Measurements from ENCODE around the gene ABCA1. TPM values are rescaled to one million over a fixed set of nuclear protein-coding genes. Genes with fewer than 3 reads are reported as not detected.

The ABCA1 gene
- total RNA-seq, 1 experiment from 2014 or later, result 8.9 TPM

DNA sequence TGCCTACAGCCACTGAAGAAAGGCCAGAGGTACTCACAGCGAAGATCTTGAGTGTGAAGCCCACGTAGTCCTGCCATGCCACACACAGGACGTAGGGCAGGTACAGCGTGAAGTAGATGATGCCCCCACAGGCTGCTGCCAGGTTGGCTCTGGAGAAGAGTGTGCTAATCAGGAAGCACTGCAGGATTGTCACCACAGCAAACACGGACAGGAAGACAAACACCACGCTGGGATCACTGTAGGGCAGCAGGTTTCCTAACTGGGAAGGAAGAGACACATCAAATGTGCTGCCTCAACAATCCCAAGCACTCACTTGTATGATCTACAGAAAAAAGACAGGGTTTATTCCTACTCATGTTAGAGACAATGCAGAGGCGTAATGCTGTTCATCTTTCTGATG is 101.0 kb downstream of the ABCA1 start:
- Histone ChIP-seq H3K27ac (no peak overlapping the region), H3K27me3 (replicated peaks) (no peaks in the 10 kb centered on the region), H3K4me1 (replicated peaks) (peaks cover 30% of the 10 kb centered on the region), H3K9me3 (replicated peaks) (no peaks in the 10 kb centered on the region), H3K36me3 (peaks cover 38% of the 10 kb centered on the region), H3K4me3 (no peak overlapping the region)
- no peak for DNase-seq (ENCODE audit: low read depth in 1 of 2, low spot score in 2 of 2)

DNA sequence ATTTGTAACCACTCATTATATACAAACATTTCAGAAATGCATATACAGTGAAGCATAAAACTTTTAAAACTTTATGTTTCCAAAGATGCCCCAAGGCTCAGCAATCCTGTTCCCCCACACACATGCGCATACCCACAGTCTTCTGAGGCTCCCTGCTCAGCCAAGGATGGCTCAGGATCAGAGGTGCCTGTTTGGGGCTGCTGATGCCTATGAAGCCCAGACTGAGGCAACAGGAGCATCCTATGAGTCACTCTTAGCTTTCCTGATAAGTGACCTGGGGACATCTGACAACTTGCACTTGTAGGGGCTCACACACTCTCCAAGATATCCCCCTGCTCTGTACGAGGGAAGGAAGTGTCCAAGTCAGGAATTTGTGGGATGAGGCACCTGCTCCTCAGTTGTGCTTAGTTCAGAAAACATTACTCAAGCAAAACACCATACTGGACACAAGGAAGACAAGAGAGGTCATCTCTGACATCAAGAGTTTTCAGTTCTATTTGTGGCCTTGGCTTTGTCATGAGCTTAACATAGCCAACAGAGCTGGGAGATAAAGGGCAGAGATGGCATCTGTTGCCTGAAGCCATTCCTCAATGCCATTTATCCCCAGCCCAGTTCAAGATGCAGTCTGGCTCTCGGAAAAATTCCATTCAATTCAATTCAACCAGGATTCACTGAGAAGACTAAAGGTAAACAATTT is 101.7 kb downstream of the ABCA1 start:
- H3K9me3 ChIP-seq (replicated peaks), result no peaks in the 10 kb centered on the region
- H3K27ac ChIP-seq, result no peak overlapping the region
- H3K36me3 ChIP-seq, result peaks cover 38% of the 10 kb centered on the region

DNA sequence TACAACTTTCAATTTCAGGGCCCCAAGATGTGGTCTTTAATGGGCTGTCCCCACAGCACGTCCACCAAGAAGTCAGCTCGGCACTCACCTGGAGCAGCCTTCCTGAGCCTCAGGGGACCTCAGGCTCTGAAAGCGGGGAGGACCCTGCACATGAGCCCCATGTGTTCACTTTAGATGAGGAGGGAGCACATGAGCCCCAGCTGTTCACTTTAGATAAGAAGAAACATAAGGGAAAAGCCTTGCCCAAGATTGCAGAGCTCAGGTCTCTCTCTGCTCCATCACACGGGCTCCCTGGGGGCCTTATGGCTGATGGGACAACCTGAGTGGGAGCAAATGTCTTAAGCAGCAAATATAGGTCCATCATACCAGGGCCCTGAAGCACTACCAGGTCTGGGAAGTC is 107.6 kb downstream of the ABCA1 start:
- peaks cover 24% of the 10 kb centered on the region for H3K36me3 ChIP-seq
- no peaks in the 10 kb centered on the region for H3K4me1 ChIP-seq (replicated peaks)
- H3K4me3 ChIP-seq, result no peak overlapping the region
- H3K27me3 ChIP-seq (replicated peaks), result no peaks in the 10 kb centered on the region
- DNase-seq (ENCODE audit: low read depth in 1 of 2, low spot score in 2 of 2), result no peak
- H3K27ac ChIP-seq, result no peak overlapping the region
- no peaks in the 10 kb centered on the region for H3K9me3 ChIP-seq (replicated peaks)

More for the DNA sequence above, 101.7 kb downstream of the ABCA1 start:
- DNase-seq (ENCODE audit: low read depth in 1 of 2, low spot score in 2 of 2), result no peak
- Histone ChIP-seq H3K4me3 (no peak overlapping the region), H3K4me1 (replicated peaks) (peaks cover 23% of the 10 kb centered on the region), H3K27me3 (replicated peaks) (no peaks in the 10 kb centered on the region)

GRCh38 chr9:104819033-104819432 is 108.9 kb downstream of the ABCA1 start:
- Histone ChIP-seq H3K36me3 (peaks cover 26% of the 10 kb centered on the region), H3K27me3 (replicated peaks) (no peaks in the 10 kb centered on the region), H3K27ac (no peak overlapping the region), H3K4me3 (no peak overlapping the region), H3K9me3 (replicated peaks) (no peaks in the 10 kb centered on the region), H3K4me1 (replicated peaks) (no peaks in the 10 kb centered on the region)
- DNase-seq (ENCODE audit: low read depth in 1 of 2, low spot score in 2 of 2), result no peak

DNA sequence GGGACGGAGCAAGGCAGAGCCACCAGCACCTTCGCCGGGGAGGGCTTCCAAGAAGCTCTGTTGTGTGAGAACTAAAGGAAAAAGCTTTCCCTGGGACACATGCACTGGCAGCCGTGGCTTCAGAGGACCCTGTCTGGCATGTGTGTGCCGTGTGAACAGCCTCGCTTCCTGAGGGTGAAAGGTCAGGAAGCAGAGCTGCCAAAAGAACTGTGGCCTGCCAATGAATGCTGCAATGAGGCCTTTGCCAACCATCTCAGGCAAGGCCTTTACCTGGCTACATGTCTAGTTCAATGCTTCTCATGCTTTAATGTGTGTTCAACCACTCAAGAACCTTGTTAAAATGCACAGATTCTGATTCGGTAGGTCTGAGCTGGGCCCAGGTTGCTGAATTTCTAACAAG is 110.5 kb downstream of the ABCA1 start:
- DNase-seq (ENCODE audit: low read depth in 1 of 2, low spot score in 2 of 2), result no peak
- H3K4me3 ChIP-seq, result no peak overlapping the region
- no peaks in the 10 kb centered on the region for H3K9me3 ChIP-seq (replicated peaks)
- H3K27me3 ChIP-seq (replicated peaks), result no peaks in the 10 kb centered on the region
- no peaks in the 10 kb centered on the region for H3K4me1 ChIP-seq (replicated peaks)
- peaks cover 33% of the 10 kb centered on the region for H3K36me3 ChIP-seq
- H3K27ac ChIP-seq, result no peak overlapping the region

DNA sequence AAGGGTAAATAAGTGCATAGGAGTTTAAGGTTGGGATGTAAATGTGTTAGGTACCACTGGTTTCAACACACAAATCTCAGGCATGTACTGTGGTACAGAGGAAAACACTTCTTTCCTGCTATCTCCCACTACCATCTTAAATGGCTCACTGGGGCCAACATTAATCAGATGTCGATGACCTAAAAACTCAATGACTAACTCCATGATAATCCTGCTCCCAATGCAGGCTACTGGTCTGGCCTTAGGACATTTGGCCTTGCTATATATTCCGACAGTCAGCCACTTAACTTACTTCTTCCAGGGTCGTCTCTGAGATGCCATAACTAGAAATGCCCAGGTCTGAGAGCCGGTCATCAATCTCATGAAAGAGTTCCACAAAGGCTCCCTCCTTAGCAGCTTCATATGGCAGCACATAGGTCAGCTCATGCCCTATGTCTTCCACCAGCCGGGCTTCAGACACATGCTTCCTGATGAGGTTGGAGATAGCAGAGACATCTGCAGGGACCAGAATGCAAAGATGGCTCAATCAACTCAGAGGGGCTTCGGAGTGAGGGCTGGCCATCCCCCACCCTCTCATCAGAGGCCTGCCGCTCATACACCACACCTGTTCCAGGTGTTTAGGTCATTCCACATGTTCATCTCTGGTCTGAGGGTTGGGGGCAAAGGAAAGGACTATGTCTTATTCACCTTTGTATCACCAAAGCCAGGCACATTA is 111.9 kb downstream of the ABCA1 start:
- Histone ChIP-seq H3K27ac (no peak overlapping the region), H3K36me3 (peaks cover 36% of the 10 kb centered on the region), H3K9me3 (replicated peaks) (no peaks in the 10 kb centered on the region), H3K4me3 (no peak overlapping the region), H3K27me3 (replicated peaks) (no peaks in the 10 kb centered on the region), H3K4me1 (replicated peaks) (peaks cover 3% of the 10 kb centered on the region)
- DNase-seq (ENCODE audit: low read depth in 1 of 2, low spot score in 2 of 2), result no peak

DNA sequence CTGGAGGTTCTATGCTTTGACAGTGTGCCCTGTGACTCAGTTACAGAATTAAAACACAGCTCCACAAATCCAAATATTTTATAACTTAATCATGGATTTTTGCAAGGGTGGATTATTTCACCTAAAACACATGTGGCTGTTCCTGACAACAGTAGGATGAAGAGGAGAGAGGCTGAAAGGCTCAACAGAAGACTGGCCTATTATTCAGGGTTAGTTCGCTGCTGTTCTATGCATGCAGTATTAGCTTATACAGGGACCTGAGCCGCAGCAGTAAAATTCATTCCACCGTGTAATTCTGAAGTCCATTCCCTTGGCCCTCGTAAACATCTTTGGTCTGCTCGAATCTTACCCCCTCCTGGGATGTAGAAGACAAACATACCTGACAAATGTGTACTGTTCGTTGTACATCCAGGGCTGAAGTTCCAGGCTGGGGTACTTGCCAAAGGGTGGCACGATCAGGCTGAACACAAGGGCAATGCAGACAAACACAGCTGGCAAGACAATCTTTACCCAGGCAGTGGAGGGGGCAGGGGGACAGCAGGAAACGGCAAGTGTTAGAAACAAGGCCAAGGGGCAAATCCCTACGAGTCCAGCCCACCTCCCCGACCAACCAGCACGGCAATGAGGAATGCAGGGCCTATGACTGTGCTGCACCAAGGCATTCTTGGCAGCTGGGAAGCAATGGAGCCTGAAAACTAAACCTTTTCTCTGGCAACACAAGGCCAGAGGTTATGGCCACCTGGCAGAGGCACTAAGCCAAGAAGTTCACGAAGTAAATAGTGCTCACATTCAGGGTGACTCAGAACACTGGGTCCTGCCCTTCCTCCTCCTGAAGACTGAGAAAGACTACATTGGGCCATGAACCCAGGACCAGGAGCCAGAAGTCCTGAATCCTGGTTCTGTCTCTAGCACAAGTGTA is 117.3 kb downstream of the ABCA1 start:
- H3K9me3 ChIP-seq (replicated peaks), result no peaks in the 10 kb centered on the region
- peaks cover 8% of the 10 kb centered on the region for H3K4me1 ChIP-seq (replicated peaks)
- no peaks in the 10 kb centered on the region for H3K27me3 ChIP-seq (replicated peaks)
- H3K36me3 ChIP-seq, result peaks cover 35% of the 10 kb centered on the region
- H3K27ac ChIP-seq, result no peak overlapping the region
- H3K4me3 ChIP-seq, result no peak overlapping the region
- no peak for DNase-seq (ENCODE audit: low read depth in 1 of 2, low spot score in 2 of 2)

DNA sequence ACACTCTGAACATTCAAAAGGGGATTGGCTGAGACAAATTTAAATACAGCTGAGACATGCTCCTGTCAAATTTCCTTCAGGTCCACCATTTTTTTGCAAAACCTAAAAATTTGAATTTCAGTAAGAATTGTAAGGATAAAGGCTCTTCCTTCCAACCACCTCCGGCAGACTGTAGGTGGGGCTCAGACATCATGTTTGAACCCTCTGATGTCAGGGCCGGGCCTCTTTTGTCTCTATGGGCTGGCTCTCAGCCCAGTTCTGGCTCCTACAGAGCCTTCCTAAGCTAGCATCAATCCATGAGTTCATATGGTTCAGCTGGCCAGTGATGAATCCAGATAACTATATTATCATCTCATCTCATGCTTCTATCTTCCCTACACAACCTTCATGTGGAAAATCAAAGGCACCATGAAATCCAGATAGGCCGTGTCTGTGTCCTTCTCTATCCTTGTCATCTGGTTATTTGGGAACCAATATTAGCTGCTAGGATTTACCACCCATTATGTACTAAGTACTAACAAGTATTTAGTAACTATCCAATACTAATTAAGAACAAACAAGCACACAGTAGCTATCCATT is 119.8 kb downstream of the ABCA1 start:
- H3K27ac ChIP-seq, result no peak overlapping the region
- peaks cover 23% of the 10 kb centered on the region; the same call in 1 of the 2 replicates for H3K36me3 ChIP-seq
- no peaks in the 10 kb centered on the region for H3K27me3 ChIP-seq (replicated peaks)
- no peak overlapping the region for H3K4me3 ChIP-seq
- DNase-seq (ENCODE audit: low read depth in 1 of 2, low spot score in 2 of 2), result peak; percentile 42 to 63
- peaks cover 8% of the 10 kb centered on the region for H3K4me1 ChIP-seq (replicated peaks)
- H3K9me3 ChIP-seq (replicated peaks), result no peaks in the 10 kb centered on the region

- Histone ChIP-seq H3K36me3 (peaks cover 22% of the 10 kb centered on the region), H3K4me3 (no peak overlapping the region), H3K27ac (no peak overlapping the region), H3K27me3 (replicated peaks) (no peaks in the 10 kb centered on the region), H3K4me1 (replicated peaks) (no peaks in the 10 kb centered on the region; the same call in 1 of the 2 replicates), H3K9me3 (replicated peaks) (no peaks in the 10 kb centered on the region)
- no peak for DNase-seq (ENCODE audit: low read depth in 1 of 2, low spot score in 2 of 2)
Observed at GRCh38 chr9:104805441-104805840, 122.5 kb downstream of the ABCA1 start.

- Histone ChIP-seq H3K27ac (no peak overlapping the region), H3K9me3 (replicated peaks) (no peaks in the 10 kb centered on the region), H3K27me3 (replicated peaks) (no peaks in the 10 kb centered on the region), H3K4me3 (no peak overlapping the region), H3K36me3 (peaks cover 24% of the 10 kb centered on the region), H3K4me1 (replicated peaks) (no peaks in the 10 kb centered on the region)
- no peak for DNase-seq (ENCODE audit: low read depth in 1 of 2, low spot score in 2 of 2)
Observed at GRCh38 chr9:104802906-104803305, 125.0 kb downstream of the ABCA1 start.

DNA sequence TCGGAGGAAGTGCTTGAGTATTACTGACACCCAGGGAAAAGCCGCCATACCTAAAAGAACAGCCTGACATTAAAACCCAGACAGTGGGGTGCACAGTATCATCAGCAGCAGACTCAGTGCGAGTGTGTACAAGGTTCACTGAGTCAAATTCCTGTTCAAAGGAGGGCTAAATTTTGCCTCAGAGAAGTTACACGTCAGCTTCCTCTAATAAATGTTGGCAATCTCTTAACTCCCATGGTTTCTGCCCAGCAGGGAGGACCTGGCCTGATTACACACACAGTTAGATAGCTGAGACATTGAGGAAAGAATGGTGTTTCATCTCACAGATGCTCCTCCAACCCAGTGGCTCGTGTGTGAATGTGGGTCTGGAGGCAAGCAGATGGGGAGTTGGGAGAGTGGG is 125.8 kb downstream of the ABCA1 start:
- no peak for DNase-seq (ENCODE audit: low read depth in 1 of 2, low spot score in 2 of 2)
- no peaks in the 10 kb centered on the region for H3K9me3 ChIP-seq (replicated peaks)
- no peaks in the 10 kb centered on the region for H3K27me3 ChIP-seq (replicated peaks)
- H3K4me3 ChIP-seq, result no peak overlapping the region
- peaks cover 24% of the 10 kb centered on the region for H3K36me3 ChIP-seq
- no peak overlapping the region for H3K27ac ChIP-seq
- no peaks in the 10 kb centered on the region for H3K4me1 ChIP-seq (replicated peaks)

DNA sequence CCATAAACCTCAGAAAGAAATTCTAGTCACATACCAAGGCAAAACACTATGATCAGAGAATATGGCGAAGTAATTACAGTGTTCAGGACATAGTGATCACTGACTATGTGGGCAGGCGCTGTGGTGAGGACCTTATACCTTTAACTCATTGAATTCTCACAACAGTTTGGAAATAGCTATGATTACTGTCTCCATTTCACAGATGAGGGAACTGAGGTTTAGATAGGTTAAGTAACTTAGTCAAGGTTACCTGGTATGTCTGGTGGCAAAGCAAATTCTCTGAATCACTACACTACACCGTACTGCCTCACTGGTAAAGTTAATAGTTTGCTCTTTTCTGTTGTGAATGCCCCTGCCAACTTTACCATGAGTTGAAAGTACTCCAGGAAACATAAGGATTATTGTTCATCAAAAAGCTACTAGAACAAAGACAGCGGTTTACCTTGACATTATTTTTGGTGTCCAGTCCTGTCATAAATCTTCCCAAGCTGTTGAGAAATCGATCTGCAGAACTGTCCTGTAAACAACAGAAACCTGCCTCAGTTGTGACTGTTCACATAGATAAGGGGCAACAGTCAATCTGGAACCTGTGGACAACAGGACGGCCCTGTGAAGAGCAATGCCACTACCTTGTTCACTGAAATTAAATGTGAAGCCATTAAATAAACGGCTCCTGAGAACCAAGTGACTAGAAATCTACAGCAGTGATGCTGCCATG is 127.7 kb downstream of the ABCA1 start:
- peaks cover 31% of the 10 kb centered on the region for H3K36me3 ChIP-seq
- no peaks in the 10 kb centered on the region for H3K27me3 ChIP-seq (replicated peaks)
- no peak for DNase-seq (ENCODE audit: low read depth in 1 of 2, low spot score in 2 of 2)
- no peak overlapping the region for H3K27ac ChIP-seq
- no peaks in the 10 kb centered on the region for H3K4me1 ChIP-seq (replicated peaks)
- no peaks in the 10 kb centered on the region for H3K9me3 ChIP-seq (replicated peaks)
- H3K4me3 ChIP-seq, result no peak overlapping the region
